Activated CD4-positive, alpha-beta memory T cell treated with anti-CD3 and anti-CD28 coated beads, Interleukin-2, amount 10 ng/mL, durations not matched to agents 7 days and 5 days (primary cell): ENCODE data around the gene APOE. TPM values are rescaled to one million over a fixed set of nuclear protein-coding genes. Genes with fewer than 3 reads are reported as not detected.

Experiments used
- CTCF ChIA-PET: fragments of 350-600 bp; sonication (Branson Sonifier 250); formaldehyde crosslinking; loops from one replicate; lab custom pipeline; 2021; ENCODE audit warnings: antibody characterized with exemption, inconsistent platforms; lab: Charles Lee
- POLR2A ChIA-PET: fragments of 350-600 bp; sonication (Branson Sonifier 250); formaldehyde crosslinking; loops from one replicate; lab custom pipeline; 2021; ENCODE audit warnings: antibody characterized with exemption; lab: Charles Lee
- DNase-seq: peaks from one replicate; pipeline ENCODE4 v3.0.0-alpha.2; 2020
- H3K27ac Mint-ChIP-seq: one replicate; pipeline ENCODE4 v1.8.0; 2021; ENCODE audit warnings: mild to moderate bottlenecking, mixed read lengths
- H3K27me3 Mint-ChIP-seq: one replicate; pipeline ENCODE4 v1.8.0; 2021; ENCODE audit warnings: mixed read lengths
- H3K36me3 Mint-ChIP-seq: one replicate; pipeline ENCODE4 v1.8.0; 2021; ENCODE audit warnings: low read depth, mixed read lengths
- H3K4me1 Mint-ChIP-seq: one replicate; pipeline ENCODE4 v1.8.0; 2021; ENCODE audit warnings: mixed read lengths
- H3K4me3 Mint-ChIP-seq: one replicate; pipeline ENCODE4 v1.8.0; 2021; ENCODE audit warnings: mild to moderate bottlenecking, mixed read lengths
- H3K9me3 Mint-ChIP-seq: one replicate; pipeline ENCODE4 v1.8.0; 2021; ENCODE audit warnings: mixed read lengths
- total RNA-seq, 2 experiments: library from RNA; stranded (reverse); gene quantifications; one replicate each; pipeline ENCODE4 v1.2.3, GENCODE V29; 2021

Gene APOE
- total RNA-seq, 2 experiments from 2014 or later, result not detected

DNA sequence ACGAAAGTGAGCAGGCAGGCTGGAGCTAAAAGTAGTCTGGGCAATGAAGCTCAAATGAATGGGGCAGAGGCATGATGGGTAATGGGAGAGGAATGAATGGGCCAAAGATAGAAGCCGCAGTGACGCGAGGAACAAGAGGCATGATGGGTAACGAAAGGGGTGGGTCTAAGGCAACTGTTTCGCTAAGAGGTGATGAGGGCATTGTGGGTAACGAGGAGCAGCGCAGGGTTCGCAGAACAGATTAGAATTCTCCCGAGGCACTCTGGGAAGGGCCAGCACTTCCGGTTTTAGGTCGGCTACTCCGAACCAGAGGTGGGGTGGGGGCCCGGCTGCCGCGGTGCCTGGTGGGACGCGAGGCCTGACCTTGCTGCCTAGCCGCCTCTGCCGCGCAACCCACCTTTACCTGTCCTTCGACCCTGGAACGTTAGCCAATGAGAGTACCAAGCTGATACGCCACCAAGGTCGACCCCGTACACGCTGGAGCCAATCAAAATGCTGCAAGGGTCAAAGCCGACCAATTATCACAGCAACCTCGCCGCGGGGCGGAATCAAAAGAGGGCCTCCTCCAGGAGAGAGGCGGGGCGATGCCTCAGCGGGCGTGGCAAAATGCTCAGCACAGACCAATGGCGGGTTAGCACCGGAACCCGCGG is 15.1 kb upstream of the APOE start:
- ChIA-PET POLR2A (interaction anchor here (0.7 to 1.4 kb wide), 9 partner anchors 14 to 481 kb away, joined by 3 to 8 read pairs (median 4); partner anchors contain the start of gene PPP1R37), CTCF (interaction anchor here (0.9 to 1.9 kb wide), 8 partner anchors 13 to 320 kb away, joined by 3 to 9 read pairs (median 4); partner anchors contain the start of gene NECTIN2)
- DNase-seq, result peak; percentile 100
- no peaks in the 10 kb centered on the region for H3K27me3 Mint-ChIP-seq
- peaks cover 32% of the 10 kb centered on the region for H3K36me3 Mint-ChIP-seq
- peaks cover 28% of the 10 kb centered on the region for H3K4me1 Mint-ChIP-seq
- H3K9me3 Mint-ChIP-seq, result peaks cover 5% of the 10 kb centered on the region
- peak overlapping the region; percentile 80 for H3K4me3 Mint-ChIP-seq
- peak overlapping the region; percentile 93 for H3K27ac Mint-ChIP-seq

DNA sequence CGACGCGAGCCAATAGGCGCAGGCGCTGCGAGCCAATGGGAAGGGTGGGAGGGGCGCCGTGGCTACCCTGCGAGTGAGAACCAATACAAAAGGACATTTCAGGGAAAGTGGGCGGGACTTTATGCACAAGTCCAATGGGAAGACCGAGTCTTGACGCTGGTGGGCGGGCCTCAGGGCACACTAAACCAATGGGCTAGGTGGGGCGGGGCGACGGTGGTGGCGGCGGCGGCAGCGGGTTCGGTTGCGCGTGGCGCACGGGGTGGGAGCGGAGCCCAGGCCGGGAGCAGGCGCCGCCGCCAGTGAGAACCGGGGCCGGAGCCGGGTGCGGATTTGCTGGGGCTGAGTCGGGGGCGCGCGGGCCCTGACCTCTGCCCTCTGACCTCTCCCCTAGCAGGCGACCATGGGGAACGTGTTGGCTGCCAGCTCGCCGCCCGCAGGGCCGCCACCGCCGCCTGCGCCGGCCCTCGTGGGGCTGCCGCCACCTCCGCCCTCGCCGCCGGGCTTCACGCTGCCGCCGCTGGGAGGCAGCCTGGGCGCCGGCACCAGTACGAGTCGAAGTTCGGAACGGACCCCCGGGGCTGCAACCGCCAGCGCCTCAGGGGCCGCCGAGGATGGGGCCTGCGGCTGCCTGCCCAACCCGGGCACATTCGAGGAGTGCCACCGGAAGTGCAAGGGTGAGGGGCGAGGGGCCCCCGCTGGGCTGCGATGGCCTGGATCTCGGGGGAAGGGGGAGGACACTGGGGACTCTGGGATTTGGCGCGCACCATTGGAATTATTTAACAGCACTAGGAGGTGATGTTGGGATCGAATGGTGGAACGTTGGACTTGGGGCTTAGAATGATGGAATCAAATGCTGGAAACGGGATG is 14.3 kb upstream of the APOE start, which contains the start of gene TOMM40:
TSS of gene TOMM40 (plus strand) at position 239 of the 867 bp plus-strand sequence. CDS start at position 401, 162 bp downstream.
- DNase-seq, result no peak
- H3K4me1 Mint-ChIP-seq, result peaks cover 31% of the 10 kb centered on the region
- no peaks in the 10 kb centered on the region for H3K27me3 Mint-ChIP-seq
- POLR2A ChIA-PET, result interaction anchor here (0.9 to 1.4 kb wide), 4 partner anchors 15 to 201 kb away, joined by 3 to 8 read pairs (median 5); partner anchors contain the start of genes APOE and PPP1R37
- peak within 1 kb of the TSS; percentile 93 for H3K27ac Mint-ChIP-seq
- H3K9me3 Mint-ChIP-seq, result peaks cover 5% of the 10 kb centered on the region
- peak within 1 kb of the TSS; percentile 86 for H3K4me3 Mint-ChIP-seq
- peaks cover 39% of the 10 kb centered on the region for H3K36me3 Mint-ChIP-seq
- CTCF ChIA-PET, result interaction anchor here (1.1 to 1.9 kb wide), 3 partner anchors 12 to 321 kb away, joined by 3 to 9 read pairs (median 5); no protein-coding TSS in a partner anchor

DNA sequence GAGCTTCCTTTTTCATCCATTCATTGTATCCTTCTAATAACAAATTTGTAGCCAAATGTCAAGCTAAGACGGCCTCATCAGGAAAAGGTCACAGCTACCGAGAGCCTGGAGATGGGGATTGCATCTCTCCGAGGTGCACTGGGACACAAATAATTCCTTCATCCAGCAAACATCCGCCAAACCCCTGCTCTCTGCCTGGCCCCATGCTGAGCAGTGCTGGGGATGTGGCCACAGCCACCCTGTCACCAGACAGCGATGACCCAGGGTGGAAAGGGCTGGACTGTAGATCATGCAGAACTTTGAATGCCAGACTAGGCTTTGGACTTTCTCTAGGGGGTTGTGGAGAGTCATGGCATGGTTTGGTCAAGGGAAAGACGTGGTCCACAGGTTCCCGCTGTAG is 12.7 kb upstream of the APOE start:
- Mint-ChIP-seq H3K36me3 (peaks cover 47% of the 10 kb centered on the region), H3K4me3 (peak overlapping the region; percentile 86), H3K4me1 (peaks cover 31% of the 10 kb centered on the region), H3K9me3 (peaks cover 5% of the 10 kb centered on the region), H3K27ac (no peak overlapping the region), H3K27me3 (no peaks in the 10 kb centered on the region)
- POLR2A ChIA-PET, result interaction anchor here (1.3 kb wide), 1 partner anchor 9 kb away, joined by 4 read pairs; no protein-coding TSS in a partner anchor
- no peak for DNase-seq
- CTCF ChIA-PET, result interaction anchor here (0.7 to 1.3 kb wide), 2 partner anchors 11 to 13 kb away, joined by 3 read pairs; partner anchors contain the start of gene APOE

DNA sequence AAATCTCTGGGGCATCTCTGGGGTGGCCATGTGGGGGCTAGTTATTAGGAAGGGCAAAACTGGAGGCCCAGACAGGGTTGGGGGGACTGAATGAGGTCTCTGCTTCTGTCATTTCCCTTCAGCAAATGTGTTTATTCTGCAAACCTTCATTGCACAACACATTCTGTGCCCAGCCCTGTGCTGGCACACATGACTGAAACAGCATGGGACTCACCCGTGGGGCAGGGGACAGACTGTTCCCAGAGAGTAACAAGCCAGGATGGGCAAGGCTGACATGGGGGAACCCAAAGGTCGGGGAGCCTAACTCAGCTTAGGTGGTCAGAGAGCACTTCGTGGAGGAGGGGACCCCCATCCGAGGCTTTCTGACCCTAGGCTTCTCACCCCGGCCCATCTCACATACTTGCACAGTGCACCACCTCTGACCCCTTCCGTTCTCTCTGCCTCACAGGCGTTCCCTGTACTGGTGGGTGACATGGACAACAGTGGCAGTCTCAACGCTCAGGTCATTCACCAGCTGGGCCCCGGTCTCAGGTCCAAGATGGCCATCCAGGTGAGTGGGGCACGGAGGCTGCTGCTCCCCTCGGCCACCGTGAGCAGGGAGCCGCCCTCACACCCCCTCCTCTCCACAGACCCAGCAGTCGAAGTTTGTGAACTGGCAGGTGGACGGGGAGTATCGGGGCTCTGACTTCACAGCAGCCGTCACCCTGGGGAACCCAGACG is 12.1 kb upstream of the APOE start:
- Mint-ChIP-seq H3K27ac (no peak overlapping the region), H3K9me3 (peaks cover 5% of the 10 kb centered on the region), H3K36me3 (peaks cover 51% of the 10 kb centered on the region), H3K4me3 (peak overlapping the region; percentile 86), H3K4me1 (peaks cover 31% of the 10 kb centered on the region), H3K27me3 (no peaks in the 10 kb centered on the region)
- ChIA-PET POLR2A (interaction anchor here (1.3 kb wide), 1 partner anchor 8 kb away, joined by 4 read pairs; no protein-coding TSS in a partner anchor), CTCF (interaction anchor here (1.3 kb wide), 1 partner anchor 10 kb away, joined by 3 read pairs; no protein-coding TSS in a partner anchor)
- no peak for DNase-seq

DNA sequence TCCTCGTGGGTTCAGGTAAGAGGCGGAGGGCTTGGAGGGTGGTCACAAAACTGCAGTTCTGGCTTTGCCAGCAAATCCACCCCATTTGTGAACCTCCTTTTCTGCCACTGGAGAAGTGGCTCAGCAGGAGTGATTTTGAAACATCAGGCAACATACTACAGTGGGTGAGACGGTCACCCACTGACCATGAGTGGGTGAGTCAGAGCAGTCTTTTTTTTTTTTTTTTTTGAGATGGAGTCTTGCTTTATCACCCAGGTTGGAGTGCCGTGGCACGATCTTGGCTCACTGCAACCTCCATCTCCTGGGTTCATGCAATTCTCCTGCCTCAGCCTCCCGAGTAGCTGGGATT is 11.6 kb upstream of the APOE start:
- Mint-ChIP-seq H3K4me3 (no peak overlapping the region), H3K36me3 (peaks cover 51% of the 10 kb centered on the region), H3K4me1 (peaks cover 30% of the 10 kb centered on the region), H3K27ac (no peak overlapping the region), H3K27me3 (no peaks in the 10 kb centered on the region), H3K9me3 (peaks cover 4% of the 10 kb centered on the region)
- CTCF ChIA-PET, result no interaction called here
- POLR2A ChIA-PET, result no interaction called here
- no peak for DNase-seq

DNA sequence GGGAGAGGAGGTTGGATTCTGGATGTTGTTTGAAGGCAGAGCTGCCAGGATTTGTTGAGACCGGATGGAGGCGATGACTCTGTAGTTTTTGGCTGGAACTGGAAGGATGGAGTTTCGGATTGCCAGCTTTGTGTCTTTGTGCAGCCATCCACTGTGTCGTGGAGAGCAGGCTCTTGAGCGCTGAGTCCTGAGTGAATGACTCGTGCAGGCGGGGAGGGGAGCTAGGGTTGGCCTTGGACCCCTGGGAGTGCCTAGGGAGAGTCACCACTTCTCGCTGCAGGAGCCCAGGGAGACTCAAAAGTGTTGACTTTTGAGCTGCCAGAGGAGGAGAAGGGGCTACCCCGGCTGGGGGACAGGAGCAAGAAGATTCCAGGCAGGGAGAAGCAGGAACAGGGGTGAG is 10.7 kb upstream of the APOE start:
- ChIA-PET CTCF (interaction anchor here (1.0 kb wide), 1 partner anchor 171 kb away, joined by 5 read pairs; no protein-coding TSS in a partner anchor), POLR2A (no interaction called here)
- Mint-ChIP-seq H3K36me3 (peaks cover 56% of the 10 kb centered on the region), H3K4me1 (peaks cover 28% of the 10 kb centered on the region), H3K27ac (no peak overlapping the region), H3K27me3 (no peaks in the 10 kb centered on the region), H3K4me3 (no peak overlapping the region), H3K9me3 (peaks cover 3% of the 10 kb centered on the region)
- no peak for DNase-seq

DNA sequence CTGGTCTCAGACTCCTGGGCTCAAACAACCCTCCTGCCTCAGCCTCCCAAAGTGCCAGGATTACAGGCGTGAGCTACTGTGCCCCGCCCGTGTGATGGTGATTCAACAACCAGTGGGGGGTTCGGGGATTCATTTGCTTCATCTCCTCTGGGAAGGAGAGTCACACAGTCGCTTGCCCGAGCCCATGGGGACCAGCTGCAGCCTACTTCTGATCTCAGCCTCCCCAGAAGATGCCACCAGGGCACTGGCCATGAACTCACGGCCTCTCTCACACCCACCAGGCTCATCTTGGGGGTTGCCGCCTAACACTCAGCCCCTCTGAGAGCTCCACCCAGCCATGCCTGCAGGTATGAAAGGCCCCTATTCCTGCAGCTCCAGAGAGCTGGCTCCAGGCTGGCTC is 7.8 kb upstream of the APOE start:
- DNase-seq, result no peak
- ChIA-PET POLR2A (no interaction called here), CTCF (interaction anchor here (0.6 kb wide), 1 partner anchor 91 kb away, joined by 3 read pairs; no protein-coding TSS in a partner anchor)
- Mint-ChIP-seq H3K4me3 (no peak overlapping the region), H3K27me3 (no peaks in the 10 kb centered on the region), H3K27ac (no peak overlapping the region), H3K4me1 (peaks cover 9% of the 10 kb centered on the region), H3K9me3 (no peaks in the 10 kb centered on the region), H3K36me3 (peaks cover 58% of the 10 kb centered on the region)

DNA sequence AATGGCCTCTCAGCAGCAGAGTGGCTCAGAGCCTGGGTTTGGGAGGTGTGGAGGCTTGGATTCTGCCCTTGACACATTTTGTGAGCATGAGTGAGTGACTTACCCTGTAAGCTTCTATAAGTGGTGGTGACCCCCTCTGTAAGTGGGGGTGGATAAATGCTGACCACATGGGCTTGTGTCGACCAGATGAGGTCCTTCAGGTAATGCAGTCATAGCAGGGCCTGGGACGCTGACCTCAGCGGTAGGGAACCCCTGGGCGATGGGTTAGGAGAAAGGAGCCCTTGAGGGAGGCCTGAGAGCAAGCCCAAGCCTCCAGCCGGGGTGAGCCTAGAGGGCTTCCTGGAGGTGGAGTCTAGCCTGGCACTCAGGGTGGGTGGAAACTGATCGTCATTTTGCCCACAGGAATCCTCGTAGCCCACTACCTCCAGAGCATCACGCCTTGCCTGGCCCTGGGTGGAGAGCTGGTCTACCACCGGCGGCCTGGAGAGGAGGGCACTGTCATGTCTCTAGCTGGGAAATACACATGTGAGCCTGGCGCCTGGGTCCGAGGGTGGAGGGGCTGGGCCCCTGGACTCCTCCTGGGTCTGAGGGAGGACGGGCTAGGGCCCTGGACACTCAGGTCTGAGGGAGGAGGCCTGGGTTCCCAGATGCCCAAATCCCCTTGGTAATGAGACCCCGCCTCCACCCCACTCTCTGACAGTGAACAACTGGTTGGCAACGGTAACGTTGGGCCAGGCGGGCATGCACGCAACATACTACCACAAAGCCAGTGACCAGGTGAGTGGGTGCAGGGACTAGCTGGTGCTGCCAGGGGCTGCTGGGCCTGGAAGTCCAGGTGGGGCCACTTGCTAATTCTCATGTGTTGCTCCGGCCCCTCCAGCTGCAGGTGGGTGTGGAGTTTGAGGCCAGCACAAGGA is 5.0 kb upstream of the APOE start:
- H3K27ac Mint-ChIP-seq, result no peak overlapping the region
- DNase-seq, result no peak
- no peaks in the 10 kb centered on the region for H3K9me3 Mint-ChIP-seq
- peaks cover 43% of the 10 kb centered on the region for H3K36me3 Mint-ChIP-seq
- H3K4me1 Mint-ChIP-seq, result peaks cover 4% of the 10 kb centered on the region
- POLR2A ChIA-PET, result no interaction called here
- H3K4me3 Mint-ChIP-seq, result no peak overlapping the region
- H3K27me3 Mint-ChIP-seq, result peaks cover under 1% of the 10 kb centered on the region
- CTCF ChIA-PET, result no interaction called here

DNA sequence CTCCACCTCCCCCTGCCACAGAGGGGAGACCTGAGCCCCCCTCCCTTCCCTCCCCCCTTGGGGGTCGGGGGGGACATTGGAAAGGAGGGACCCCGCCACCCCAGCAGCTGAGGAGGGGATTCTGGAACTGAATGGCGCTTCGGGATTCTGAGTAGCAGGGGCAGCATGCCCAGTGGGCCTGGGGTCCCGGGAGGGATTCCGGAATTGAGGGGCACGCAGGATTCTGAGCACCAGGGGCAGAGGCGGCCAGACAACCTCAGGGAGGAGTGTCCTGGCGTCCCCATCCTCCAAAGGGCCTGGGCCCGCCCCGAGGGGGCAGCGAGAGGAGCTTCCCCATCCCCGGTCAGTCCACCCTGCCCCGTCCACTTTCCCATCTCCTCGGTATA is 2.4 kb upstream of the APOE start:
- ChIA-PET POLR2A (no interaction called here), CTCF (interaction anchor here (1.1 to 3.1 kb wide), 4 partner anchors 10 to 49 kb away, joined by 3 to 13 read pairs (median 8); partner anchors contain the start of gene TOMM40)
- Mint-ChIP-seq H3K27ac (no peak overlapping the region), H3K9me3 (no peaks in the 10 kb centered on the region), H3K4me1 (peaks cover 12% of the 10 kb centered on the region), H3K36me3 (peaks cover 25% of the 10 kb centered on the region), H3K4me3 (no peak overlapping the region), H3K27me3 (peaks cover 15% of the 10 kb centered on the region)
- DNase-seq, result no peak

DNA sequence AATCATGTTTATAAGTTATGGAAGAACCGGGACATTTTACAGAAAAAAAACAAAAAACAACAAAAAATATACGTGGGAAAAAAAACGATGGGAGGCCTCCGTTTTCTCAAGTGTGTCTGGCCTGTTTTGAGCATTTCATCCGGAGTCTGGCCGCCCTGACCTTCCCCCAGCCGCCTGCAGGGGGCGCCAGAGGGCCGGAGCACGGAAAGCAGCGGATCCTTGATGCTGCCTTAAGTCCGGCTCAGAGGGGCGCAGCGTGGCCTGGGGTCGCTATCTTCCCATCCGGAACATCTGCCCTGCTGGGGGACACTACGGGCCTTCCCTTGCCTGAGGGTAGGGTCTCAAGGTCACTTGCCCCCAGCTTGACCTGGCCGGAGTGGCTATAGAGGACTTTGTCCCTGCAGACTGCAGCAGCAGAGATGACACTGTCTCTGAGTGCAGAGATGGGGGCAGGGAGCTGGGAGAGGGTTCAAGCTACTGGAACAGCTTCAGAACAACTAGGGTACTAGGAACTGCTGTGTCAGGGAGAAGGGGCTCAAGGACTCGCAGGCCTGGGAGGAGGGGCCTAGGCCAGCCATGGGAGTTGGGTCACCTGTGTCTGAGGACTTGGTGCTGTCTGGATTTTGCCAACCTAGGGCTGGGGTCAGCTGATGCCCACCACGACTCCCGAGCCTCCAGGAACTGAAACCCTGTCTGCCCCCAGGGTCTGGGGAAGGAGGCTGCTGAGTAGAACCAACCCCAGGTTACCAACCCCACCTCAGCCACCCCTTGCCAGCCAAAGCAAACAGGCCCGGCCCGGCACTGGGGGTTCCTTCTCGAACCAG is 1.8 kb upstream of the APOE start:
- Mint-ChIP-seq H3K27me3 (peaks cover 15% of the 10 kb centered on the region), H3K9me3 (no peaks in the 10 kb centered on the region), H3K4me3 (no peak overlapping the region), H3K36me3 (peaks cover 24% of the 10 kb centered on the region), H3K4me1 (peaks cover 12% of the 10 kb centered on the region), H3K27ac (no peak overlapping the region)
- ChIA-PET POLR2A (interaction anchor here (1.0 to 1.1 kb wide), 2 partner anchors 14 to 44 kb away, joined by 3 read pairs; no protein-coding TSS in a partner anchor), CTCF (interaction anchor here (0.6 to 3.1 kb wide), 7 partner anchors 9 to 155 kb away, joined by 3 to 13 read pairs (median 4); partner anchors contain the start of gene TOMM40)
- peak; percentile 77 for DNase-seq
